ENCODE data around the gene EFCAB10.

Gene EFCAB10

DNA sequence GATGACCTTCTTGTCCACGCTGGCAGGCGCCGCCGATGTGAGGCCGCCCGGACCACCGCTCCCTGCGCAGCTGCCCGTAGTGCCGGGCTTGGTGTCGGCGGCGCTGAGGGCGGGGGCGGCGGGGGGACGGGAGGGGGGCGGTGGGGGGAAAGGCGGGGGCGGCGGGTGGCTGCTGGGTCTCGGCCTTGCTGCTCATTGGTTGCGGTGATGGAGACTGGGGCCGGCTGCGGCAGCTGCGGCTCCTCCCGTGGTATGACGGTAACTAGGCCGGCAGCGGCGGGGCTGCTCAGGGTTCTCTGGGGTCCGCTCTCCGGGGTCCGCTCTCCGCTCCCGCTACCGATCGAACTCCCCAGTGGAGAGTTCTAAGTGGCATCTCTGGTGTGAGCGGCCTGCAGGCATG is 1.8 kb upstream of the EFCAB10 start:
- Histone ChIP-seq H3K14ac (ENCODE audit: low read length in 2 of 2) (no peak overlapping the region), H3K27me3 (ENCODE audit: control insufficient read depth in 1 of 2, insufficient read depth in 1 of 2, low read length in 2 of 2) (no peaks in the 10 kb centered on the region), H3K9ac (ENCODE audit: low read length) (no peak overlapping the region), H3K4me2 (ENCODE audit: low read length, poor library complexity, severe bottlenecking) (no peak overlapping the region), H3K9me3 (ENCODE audit: control insufficient read depth, low read length) (peaks cover 7% of the 10 kb centered on the region), H3K36me3 (ENCODE audit: control insufficient read depth in 1 of 2, insufficient read depth in 2 of 2, low read depth in 1 of 2, low read length in 2 of 2) (no peaks in the 10 kb centered on the region), H4K8ac (ENCODE audit: low read length) (no peak overlapping the region), H3K4me1 (ENCODE audit: control insufficient read depth, insufficient read depth, low read depth, low read length) (peaks cover 11% of the 10 kb centered on the region), H3K18ac (ENCODE audit: low read depth in 1 of 2, low read length in 2 of 2) (no peak overlapping the region), H2BK15ac (ENCODE audit: low read depth, poor library complexity, severe bottlenecking) (no peak overlapping the region), H2BK5ac (ENCODE audit: low read depth, low read length, poor library complexity, severe bottlenecking) (no peak overlapping the region), H3K4ac (ENCODE audit: low read depth in 1 of 2, low read length in 2 of 2) (no peak overlapping the region), H3K23ac (ENCODE audit: low read length in 2 of 2) (no peak overlapping the region), H3K79me1 (replicated peaks; ENCODE audit: low read length, poor library complexity, severe bottlenecking) (no peaks in the 10 kb centered on the region), H2BK12ac (ENCODE audit: low read length in 2 of 2) (no peak overlapping the region), H3K27ac (ENCODE audit: low read length, poor library complexity, severe bottlenecking) (no peak overlapping the region), H4K91ac (ENCODE audit: low read length) (no peak overlapping the region), H2BK120ac (ENCODE audit: low read depth, low read length) (no peak overlapping the region), H2AK5ac (ENCODE audit: low read length, severe bottlenecking) (no peak overlapping the region), H3K4me3 (ENCODE audit: insufficient read depth in 1 of 2, low read depth in 1 of 2, low read length in 2 of 2) (no peak overlapping the region), H2AFZ (ENCODE audit: low read depth, low read length) (no peak overlapping the region)
- 98% methylated on average over 24 of the region's 39 CpGs for WGBS
- no peak for DNase-seq

DNA sequence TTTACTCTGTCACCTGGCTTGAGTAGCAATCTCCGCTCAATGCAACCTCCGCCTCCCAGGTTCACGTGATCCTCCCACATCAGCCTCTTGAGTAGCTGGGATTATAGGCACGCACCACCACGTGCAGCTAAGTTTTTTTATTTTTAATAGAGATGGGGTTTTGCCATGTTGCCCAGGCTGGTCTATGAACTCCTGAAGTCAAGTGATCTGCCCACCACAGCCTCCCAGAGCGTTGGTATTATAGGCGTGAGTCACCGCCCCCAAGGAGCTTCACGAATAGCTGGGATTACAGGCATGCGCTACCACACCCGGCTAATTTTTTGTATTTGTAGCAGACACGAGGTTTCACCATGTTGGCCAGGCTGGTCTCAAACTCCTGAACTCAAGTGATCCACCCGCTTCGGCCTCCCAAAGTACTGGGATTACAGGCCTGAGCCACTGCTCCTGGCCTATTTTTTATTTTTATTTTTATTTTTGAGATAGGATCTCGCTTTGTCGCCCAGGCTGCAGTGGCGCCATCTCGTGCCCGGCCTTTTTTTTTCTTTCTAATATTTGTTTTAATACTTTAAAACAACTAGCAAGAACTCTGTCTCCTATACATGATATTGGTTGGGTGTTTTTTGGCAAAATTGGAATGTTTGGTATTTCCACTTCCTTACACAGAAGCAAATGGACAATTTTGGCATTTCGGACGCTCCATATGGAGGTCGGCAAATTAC is 1.1 kb downstream of the EFCAB10 start:
- Histone ChIP-seq H3K4me1 (ENCODE audit: control insufficient read depth, insufficient read depth, low read depth, low read length) (peaks cover 11% of the 10 kb centered on the region), H2BK120ac (ENCODE audit: low read depth, low read length) (no peak overlapping the region), H3K27me3 (ENCODE audit: control insufficient read depth in 1 of 2, insufficient read depth in 1 of 2, low read length in 2 of 2) (no peaks in the 10 kb centered on the region), H3K27ac (ENCODE audit: low read length, poor library complexity, severe bottlenecking) (no peak overlapping the region), H2BK15ac (ENCODE audit: low read depth, poor library complexity, severe bottlenecking) (no peak overlapping the region), H4K91ac (ENCODE audit: low read length) (no peak overlapping the region), H2AFZ (ENCODE audit: low read depth, low read length) (no peak overlapping the region), H2BK5ac (ENCODE audit: low read depth, low read length, poor library complexity, severe bottlenecking) (no peak overlapping the region), H2AK5ac (ENCODE audit: low read length, severe bottlenecking) (no peak overlapping the region), H3K9me3 (ENCODE audit: control insufficient read depth, low read length) (peaks cover 7% of the 10 kb centered on the region), H3K9ac (ENCODE audit: low read length) (no peak overlapping the region), H3K4ac (ENCODE audit: low read depth in 1 of 2, low read length in 2 of 2) (no peak overlapping the region), H3K23ac (ENCODE audit: low read length in 2 of 2) (no peak overlapping the region), H3K36me3 (ENCODE audit: control insufficient read depth in 1 of 2, insufficient read depth in 2 of 2, low read depth in 1 of 2, low read length in 2 of 2) (no peaks in the 10 kb centered on the region), H2BK12ac (ENCODE audit: low read length in 2 of 2) (no peak overlapping the region), H3K4me2 (ENCODE audit: low read length, poor library complexity, severe bottlenecking) (no peak overlapping the region), H3K4me3 (ENCODE audit: insufficient read depth in 1 of 2, low read depth in 1 of 2, low read length in 2 of 2) (no peak overlapping the region), H3K18ac (ENCODE audit: low read depth in 1 of 2, low read length in 2 of 2) (no peak overlapping the region), H3K79me1 (replicated peaks; ENCODE audit: low read length, poor library complexity, severe bottlenecking) (no peaks in the 10 kb centered on the region), H4K8ac (ENCODE audit: low read length) (no peak overlapping the region), H3K14ac (ENCODE audit: low read length in 2 of 2) (no peak overlapping the region)
- DNase-seq = no peak
- 82% methylated on average over 14 of the region's 22 CpGs for WGBS

DNA sequence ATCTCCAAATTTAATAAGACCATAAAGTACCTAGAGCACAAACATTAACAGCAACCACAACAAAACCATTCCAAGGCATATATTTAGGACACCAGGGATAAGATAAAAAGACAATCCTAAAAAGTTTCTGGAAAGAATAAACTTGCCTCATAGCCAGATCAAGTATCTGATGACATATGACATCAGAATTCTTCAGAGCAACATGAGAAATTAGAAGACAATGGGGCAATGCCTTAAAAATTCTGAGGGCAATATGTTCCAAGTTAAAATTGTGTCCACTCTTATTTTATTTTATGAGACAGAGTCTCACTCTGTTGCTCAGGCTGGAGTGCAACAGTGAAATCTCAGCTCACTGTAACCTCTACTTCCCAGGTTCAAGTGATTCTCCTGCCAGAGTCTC is 2.8 kb downstream of the EFCAB10 start:
- no peak overlapping the region for H4K91ac ChIP-seq (ENCODE audit: low read length)
- no peak overlapping the region for H2BK15ac ChIP-seq (ENCODE audit: low read depth, poor library complexity, severe bottlenecking)
- H3K4me1 ChIP-seq (ENCODE audit: control insufficient read depth, insufficient read depth, low read depth, low read length) = peaks cover 11% of the 10 kb centered on the region
- DNase-seq = no peak
- no peak overlapping the region for H2BK12ac ChIP-seq (ENCODE audit: low read length in 2 of 2)
- no peak overlapping the region for H2BK120ac ChIP-seq (ENCODE audit: low read depth, low read length)
- H3K4ac ChIP-seq (ENCODE audit: low read depth in 1 of 2, low read length in 2 of 2) = no peak overlapping the region
- no peaks in the 10 kb centered on the region for H3K36me3 ChIP-seq (ENCODE audit: control insufficient read depth in 1 of 2, insufficient read depth in 2 of 2, low read depth in 1 of 2, low read length in 2 of 2)
- H4K8ac ChIP-seq (ENCODE audit: low read length) = no peak overlapping the region
- H3K14ac ChIP-seq (ENCODE audit: low read length in 2 of 2) = no peak overlapping the region
- no peak overlapping the region for H3K23ac ChIP-seq (ENCODE audit: low read length in 2 of 2)
- H2BK5ac ChIP-seq (ENCODE audit: low read depth, low read length, poor library complexity, severe bottlenecking) = no peak overlapping the region
- no peak overlapping the region for H3K18ac ChIP-seq (ENCODE audit: low read depth in 1 of 2, low read length in 2 of 2)
- no peak overlapping the region for H2AFZ ChIP-seq (ENCODE audit: low read depth, low read length)
- H3K4me3 ChIP-seq (ENCODE audit: insufficient read depth in 1 of 2, low read depth in 1 of 2, low read length in 2 of 2) = no peak overlapping the region
- no peaks in the 10 kb centered on the region for H3K9me3 ChIP-seq (ENCODE audit: control insufficient read depth, low read length)
- no peaks in the 10 kb centered on the region for H3K79me1 ChIP-seq (replicated peaks; ENCODE audit: low read length, poor library complexity, severe bottlenecking)
- H3K27ac ChIP-seq (ENCODE audit: low read length, poor library complexity, severe bottlenecking) = no peak overlapping the region
- H2AK5ac ChIP-seq (ENCODE audit: low read length, severe bottlenecking) = no peak overlapping the region
- no peaks in the 10 kb centered on the region for H3K27me3 ChIP-seq (ENCODE audit: control insufficient read depth in 1 of 2, insufficient read depth in 1 of 2, low read length in 2 of 2)
- no peak overlapping the region for H3K4me2 ChIP-seq (ENCODE audit: low read length, poor library complexity, severe bottlenecking)
- no peak overlapping the region for H3K9ac ChIP-seq (ENCODE audit: low read length)

GRCh38 chr7:105577251-105577650 is 4.0 kb downstream of the EFCAB10 start:
- Histone ChIP-seq H3K23ac (ENCODE audit: low read length in 2 of 2) (no peak overlapping the region), H3K4me1 (ENCODE audit: control insufficient read depth, insufficient read depth, low read depth, low read length) (peaks cover 11% of the 10 kb centered on the region), H4K91ac (ENCODE audit: low read length) (no peak overlapping the region), H3K9me3 (ENCODE audit: control insufficient read depth, low read length) (no peaks in the 10 kb centered on the region), H3K4ac (ENCODE audit: low read depth in 1 of 2, low read length in 2 of 2) (no peak overlapping the region), H3K18ac (ENCODE audit: low read depth in 1 of 2, low read length in 2 of 2) (no peak overlapping the region), H2BK5ac (ENCODE audit: low read depth, low read length, poor library complexity, severe bottlenecking) (no peak overlapping the region), H2BK15ac (ENCODE audit: low read depth, poor library complexity, severe bottlenecking) (no peak overlapping the region), H2BK120ac (ENCODE audit: low read depth, low read length) (no peak overlapping the region), H3K27me3 (ENCODE audit: control insufficient read depth in 1 of 2, insufficient read depth in 1 of 2, low read length in 2 of 2) (no peaks in the 10 kb centered on the region), H2AK5ac (ENCODE audit: low read length, severe bottlenecking) (no peak overlapping the region), H3K9ac (ENCODE audit: low read length) (no peak overlapping the region), H2BK12ac (ENCODE audit: low read length in 2 of 2) (no peak overlapping the region), H2AFZ (ENCODE audit: low read depth, low read length) (no peak overlapping the region), H3K4me2 (ENCODE audit: low read length, poor library complexity, severe bottlenecking) (no peak overlapping the region), H3K36me3 (ENCODE audit: control insufficient read depth in 1 of 2, insufficient read depth in 2 of 2, low read depth in 1 of 2, low read length in 2 of 2) (peaks cover 0 to 5% of the 10 kb centered on the region in 2 experiments), H4K8ac (ENCODE audit: low read length) (no peak overlapping the region), H3K4me3 (ENCODE audit: insufficient read depth in 1 of 2, low read depth in 1 of 2, low read length in 2 of 2) (no peak overlapping the region), H3K14ac (ENCODE audit: low read length in 2 of 2) (no peak overlapping the region), H3K27ac (ENCODE audit: low read length, poor library complexity, severe bottlenecking) (no peak overlapping the region), H3K79me1 (replicated peaks; ENCODE audit: low read length, poor library complexity, severe bottlenecking) (no peaks in the 10 kb centered on the region)
- no peak for DNase-seq
- WGBS = 68% methylated on average over 1 of the region's 1 CpG

Data from mesenchymal stem cell (in vitro differentiated cells and primary cell).